ENCODE measurements around the gene FMN2. TPM values are rescaled to one million over a fixed set of nuclear protein-coding genes. Genes with fewer than 3 reads are reported as not detected.

FMN2 gene
- total RNA-seq, 1 donor from 2014 or later = 13.2 TPM

- DNase-seq (ENCODE audit: low read depth, low spot score) = no peak
- no peak for TF ChIP-seq CTCF (conservative IDR thresholded peaks at IDR 0.05)
- Mint-ChIP-seq H3K27me3 (ENCODE audit: low read depth) (no peaks in the 10 kb centered on the region), H3K4me1 (no peaks in the 10 kb centered on the region), H3K27ac (ENCODE audit: unreplicated experiment) (no peak overlapping the region), H3K9me3 (peaks cover 7% of the 10 kb centered on the region), H3K36me3 (ENCODE audit: low read depth) (peaks cover 18% of the 10 kb centered on the region), H3K4me3 (no peak overlapping the region)
Measured at GRCh38 chr1:240395336-240395735, 303.7 kb downstream of the FMN2 start.

GRCh38 chr1:240399381-240399780, 307.7 kb downstream of the FMN2 start:
- peaks cover 5% of the 10 kb centered on the region for H3K36me3 Mint-ChIP-seq (ENCODE audit: low read depth)

GRCh38 chr1:240401731-240402130, 310.0 kb downstream of the FMN2 start:
- peaks cover 2% of the 10 kb centered on the region for H3K36me3 Mint-ChIP-seq (ENCODE audit: low read depth)
- TF ChIP-seq CTCF (conservative IDR thresholded peaks at IDR 0.05) = no peak
- no peak for DNase-seq (ENCODE audit: low read depth, low spot score)
- no peak overlapping the region for H3K27ac Mint-ChIP-seq (ENCODE audit: unreplicated experiment)
- H3K9me3 Mint-ChIP-seq = no peaks in the 10 kb centered on the region
- H3K27me3 Mint-ChIP-seq (ENCODE audit: low read depth) = no peaks in the 10 kb centered on the region
- H3K4me1 Mint-ChIP-seq = no peaks in the 10 kb centered on the region
- no peak overlapping the region for H3K4me3 Mint-ChIP-seq

More at GRCh38 chr1:240399381-240399780, 307.7 kb downstream of the FMN2 start:
- Mint-ChIP-seq H3K4me1 (no peaks in the 10 kb centered on the region), H3K27me3 (ENCODE audit: low read depth) (no peaks in the 10 kb centered on the region), H3K27ac (ENCODE audit: unreplicated experiment) (no peak overlapping the region), H3K4me3 (no peak overlapping the region), H3K9me3 (peaks cover 2% of the 10 kb centered on the region)
- no peak for DNase-seq (ENCODE audit: low read depth, low spot score)
- TF ChIP-seq CTCF (conservative IDR thresholded peaks at IDR 0.05) = no peak

GRCh38 chr1:240402326-240402725, 310.6 kb downstream of the FMN2 start:
- no peak overlapping the region for H3K27ac Mint-ChIP-seq (ENCODE audit: unreplicated experiment)
- H3K4me3 Mint-ChIP-seq = no peak overlapping the region
- H3K9me3 Mint-ChIP-seq = no peaks in the 10 kb centered on the region
- H3K4me1 Mint-ChIP-seq = no peaks in the 10 kb centered on the region
- no peak for DNase-seq (ENCODE audit: low read depth, low spot score)
- no peaks in the 10 kb centered on the region for H3K27me3 Mint-ChIP-seq (ENCODE audit: low read depth)
- H3K36me3 Mint-ChIP-seq (ENCODE audit: low read depth) = no peaks in the 10 kb centered on the region
- no peak for TF ChIP-seq CTCF (conservative IDR thresholded peaks at IDR 0.05)

GRCh38 chr1:240404286-240404685, 312.6 kb downstream of the FMN2 start:
- TF ChIP-seq CTCF (conservative IDR thresholded peaks at IDR 0.05) = no peak
- H3K9me3 Mint-ChIP-seq = no peaks in the 10 kb centered on the region
- H3K27me3 Mint-ChIP-seq (ENCODE audit: low read depth) = no peaks in the 10 kb centered on the region
- DNase-seq (ENCODE audit: low read depth, low spot score) = no peak
- H3K27ac Mint-ChIP-seq (ENCODE audit: unreplicated experiment) = no peak overlapping the region
- H3K36me3 Mint-ChIP-seq (ENCODE audit: low read depth) = no peaks in the 10 kb centered on the region
- no peaks in the 10 kb centered on the region for H3K4me1 Mint-ChIP-seq
- no peak overlapping the region for H3K4me3 Mint-ChIP-seq

GRCh38 chr1:240405751-240406150, 314.1 kb downstream of the FMN2 start:
- Mint-ChIP-seq H3K9me3 (no peaks in the 10 kb centered on the region), H3K27ac (ENCODE audit: unreplicated experiment) (no peak overlapping the region), H3K36me3 (ENCODE audit: low read depth) (no peaks in the 10 kb centered on the region), H3K27me3 (ENCODE audit: low read depth) (no peaks in the 10 kb centered on the region), H3K4me3 (no peak overlapping the region), H3K4me1 (no peaks in the 10 kb centered on the region)
- no peak for DNase-seq (ENCODE audit: low read depth, low spot score)
- no peak for TF ChIP-seq CTCF (conservative IDR thresholded peaks at IDR 0.05)
